ENCODE data around the gene TBCEL.

Gene TBCEL, protein sequence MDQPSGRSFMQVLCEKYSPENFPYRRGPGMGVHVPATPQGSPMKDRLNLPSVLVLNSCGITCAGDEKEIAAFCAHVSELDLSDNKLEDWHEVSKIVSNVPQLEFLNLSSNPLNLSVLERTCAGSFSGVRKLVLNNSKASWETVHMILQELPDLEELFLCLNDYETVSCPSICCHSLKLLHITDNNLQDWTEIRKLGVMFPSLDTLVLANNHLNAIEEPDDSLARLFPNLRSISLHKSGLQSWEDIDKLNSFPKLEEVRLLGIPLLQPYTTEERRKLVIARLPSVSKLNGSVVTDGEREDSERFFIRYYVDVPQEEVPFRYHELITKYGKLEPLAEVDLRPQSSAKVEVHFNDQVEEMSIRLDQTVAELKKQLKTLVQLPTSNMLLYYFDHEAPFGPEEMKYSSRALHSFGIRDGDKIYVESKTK

DNA sequence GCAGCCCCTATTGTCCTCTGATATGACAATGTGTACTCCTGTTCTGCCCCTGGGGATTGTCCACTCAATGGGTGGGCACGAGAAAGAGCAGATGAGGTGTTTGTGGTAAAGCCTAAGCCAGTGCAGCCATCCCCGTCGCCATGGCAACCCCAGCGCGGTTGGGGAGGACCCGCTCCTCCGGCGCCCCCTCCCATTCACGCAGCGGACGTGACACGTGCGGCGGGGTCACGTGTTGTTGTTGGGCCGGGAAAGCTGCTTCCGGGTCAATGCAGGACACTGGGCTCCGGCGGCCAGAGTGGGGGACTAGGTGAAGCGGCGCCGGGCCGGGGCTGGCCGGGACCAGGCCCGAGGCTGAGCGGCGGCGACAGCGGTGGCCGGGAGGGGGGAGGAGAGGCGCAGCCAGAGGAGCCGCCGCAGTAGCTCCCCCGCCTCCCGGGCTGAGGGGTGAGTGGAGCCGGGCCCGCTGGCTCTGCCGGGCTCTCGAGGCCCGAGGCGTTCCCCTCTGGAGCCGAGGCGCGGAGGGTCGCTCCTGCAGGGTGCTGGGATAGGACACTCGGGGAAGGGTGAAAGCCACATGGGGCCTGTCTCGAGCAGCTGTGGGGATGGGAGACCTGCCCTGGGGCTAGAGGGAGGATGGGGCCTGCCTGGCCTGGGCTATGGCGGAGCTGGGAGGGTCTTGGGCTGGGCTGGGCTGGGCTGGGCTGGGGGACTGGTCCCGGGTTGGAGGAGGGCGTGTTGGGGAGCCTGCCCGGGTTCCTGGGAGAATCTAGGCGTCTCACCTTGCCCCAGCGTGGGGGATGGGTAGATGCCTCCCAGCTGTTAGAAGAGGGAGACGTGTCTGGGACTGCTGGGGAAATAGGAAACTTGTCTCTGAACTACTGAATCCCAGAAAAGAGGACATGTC lies at the start of gene TBCEL:
TBCEL (plus strand) TSS at position 255 of the 904 bp plus-strand sequence. CDS start 21,589 bp downstream, outside the sequence.
- Histone ChIP-seq H3K9ac (ENCODE audit: low read depth, low read length) (peak within 1 kb of the TSS; percentile 76), H3K9me3 (ENCODE audit: control insufficient read depth, insufficient read depth, low read length) (no peaks in the 10 kb centered on the region), H3K4me3 (ENCODE audit: low read depth, low read length) (peak within 1 kb of the TSS; percentile 82), H3K27me3 (ENCODE audit: control insufficient read depth, insufficient read depth, low read length) (no peaks in the 10 kb centered on the region), H3K36me3 (ENCODE audit: control insufficient read depth, insufficient read depth, low read length) (peaks cover 2% of the 10 kb centered on the region), H3K4me1 (ENCODE audit: control insufficient read depth, insufficient read depth, low read length) (peaks cover 11% of the 10 kb centered on the region)

DNA sequence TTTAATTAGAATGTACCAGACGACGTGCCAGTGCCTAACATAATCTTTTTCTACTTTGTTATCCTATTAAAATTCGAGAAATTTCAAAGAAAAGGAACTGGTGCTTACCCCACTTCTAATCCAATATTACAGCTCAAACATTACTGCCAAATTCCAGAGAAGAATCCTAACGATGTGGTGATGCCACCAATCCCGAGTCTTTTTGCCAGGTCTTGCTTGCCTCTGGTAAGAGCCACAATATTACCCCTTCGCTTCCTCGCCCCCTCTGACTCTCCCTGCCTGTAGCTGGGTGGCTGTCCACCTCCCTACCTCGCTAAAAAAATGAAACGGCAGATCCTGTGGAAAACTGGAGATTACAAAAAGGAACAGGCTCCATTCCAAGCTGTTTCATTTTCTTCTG lies 49.4 kb upstream of the TBCEL start:
- Histone ChIP-seq H3K9me3 (ENCODE audit: control insufficient read depth, insufficient read depth, low read length) (no peaks in the 10 kb centered on the region), H3K4me3 (ENCODE audit: low read depth, low read length) (no peak overlapping the region), H3K27me3 (ENCODE audit: control insufficient read depth, insufficient read depth, low read length) (no peaks in the 10 kb centered on the region), H3K4me1 (ENCODE audit: control insufficient read depth, insufficient read depth, low read length) (no peaks in the 10 kb centered on the region), H3K9ac (ENCODE audit: low read depth, low read length) (no peak overlapping the region), H3K36me3 (ENCODE audit: control insufficient read depth, insufficient read depth, low read length) (no peaks in the 10 kb centered on the region)

DNA sequence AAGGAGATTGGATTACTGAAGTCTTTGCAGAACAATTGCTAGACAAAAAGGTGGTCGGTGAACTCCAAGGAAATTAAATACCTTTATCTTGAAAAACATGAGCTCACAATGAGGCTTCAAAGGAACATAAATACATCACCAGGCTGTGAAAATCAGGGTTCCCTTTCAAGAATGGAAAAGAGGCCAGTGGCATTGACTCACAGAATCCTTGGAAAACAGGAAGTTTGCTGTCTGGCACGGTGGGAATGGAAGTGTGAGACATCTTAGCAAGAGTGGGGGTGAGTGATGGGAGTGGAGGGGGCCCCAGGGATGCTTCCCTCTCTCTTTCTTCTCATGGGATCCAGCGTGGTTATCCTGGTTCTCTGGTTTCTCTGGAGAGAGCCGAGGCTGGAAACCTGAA lies 48.9 kb upstream of the TBCEL start:
- H3K36me3 ChIP-seq (ENCODE audit: control insufficient read depth, insufficient read depth, low read length) = no peaks in the 10 kb centered on the region
- no peaks in the 10 kb centered on the region for H3K27me3 ChIP-seq (ENCODE audit: control insufficient read depth, insufficient read depth, low read length)
- no peaks in the 10 kb centered on the region for H3K4me1 ChIP-seq (ENCODE audit: control insufficient read depth, insufficient read depth, low read length)
- H3K9me3 ChIP-seq (ENCODE audit: control insufficient read depth, insufficient read depth, low read length) = no peaks in the 10 kb centered on the region
- no peak overlapping the region for H3K4me3 ChIP-seq (ENCODE audit: low read depth, low read length)
- no peak overlapping the region for H3K9ac ChIP-seq (ENCODE audit: low read depth, low read length)

DNA sequence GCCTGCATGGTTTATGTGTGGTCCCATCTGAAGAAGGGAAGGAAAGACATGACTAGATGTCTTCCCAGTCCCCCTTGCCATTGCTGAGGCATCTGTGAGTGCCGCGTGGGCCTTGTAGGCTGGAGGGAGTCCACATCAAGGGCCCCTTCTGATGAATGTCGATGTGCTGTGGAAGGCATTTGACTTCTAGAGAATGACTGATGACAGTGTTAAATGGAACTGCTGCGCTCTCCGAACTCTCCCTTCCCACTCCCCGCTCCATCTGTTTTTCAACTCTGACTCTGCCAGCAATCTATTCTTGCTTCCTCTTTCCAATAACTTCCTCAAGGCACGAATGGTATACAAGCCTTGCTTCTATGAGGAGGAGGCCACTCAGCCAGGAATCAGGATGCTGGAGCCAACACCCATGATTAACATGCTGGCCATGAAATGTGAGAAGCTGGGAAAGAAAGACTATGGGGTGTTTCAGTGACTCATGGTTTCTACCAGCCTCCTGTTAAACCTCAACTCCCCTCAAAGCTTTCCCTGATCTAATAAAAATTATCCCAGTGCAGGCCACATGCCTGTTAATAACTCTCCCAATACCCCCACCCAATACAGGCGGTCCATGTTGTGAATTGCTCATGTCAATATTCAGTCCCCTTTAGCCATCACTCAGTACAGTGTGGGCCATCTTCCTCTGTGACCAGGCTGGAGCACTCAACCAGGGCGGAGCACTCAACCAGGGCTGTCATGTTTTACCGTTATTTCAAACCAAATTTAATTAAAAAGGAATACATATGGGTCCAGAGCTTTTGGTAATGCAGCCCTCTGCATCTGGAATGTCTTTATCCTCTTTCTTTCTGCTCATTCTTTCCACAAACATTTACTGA lies 46.4 kb upstream of the TBCEL start:
- Histone ChIP-seq H3K4me1 (ENCODE audit: control insufficient read depth, insufficient read depth, low read length) (no peaks in the 10 kb centered on the region), H3K27me3 (ENCODE audit: control insufficient read depth, insufficient read depth, low read length) (no peaks in the 10 kb centered on the region), H3K9ac (ENCODE audit: low read depth, low read length) (no peak overlapping the region), H3K4me3 (ENCODE audit: low read depth, low read length) (no peak overlapping the region), H3K9me3 (ENCODE audit: control insufficient read depth, insufficient read depth, low read length) (no peaks in the 10 kb centered on the region), H3K36me3 (ENCODE audit: control insufficient read depth, insufficient read depth, low read length) (no peaks in the 10 kb centered on the region)

DNA sequence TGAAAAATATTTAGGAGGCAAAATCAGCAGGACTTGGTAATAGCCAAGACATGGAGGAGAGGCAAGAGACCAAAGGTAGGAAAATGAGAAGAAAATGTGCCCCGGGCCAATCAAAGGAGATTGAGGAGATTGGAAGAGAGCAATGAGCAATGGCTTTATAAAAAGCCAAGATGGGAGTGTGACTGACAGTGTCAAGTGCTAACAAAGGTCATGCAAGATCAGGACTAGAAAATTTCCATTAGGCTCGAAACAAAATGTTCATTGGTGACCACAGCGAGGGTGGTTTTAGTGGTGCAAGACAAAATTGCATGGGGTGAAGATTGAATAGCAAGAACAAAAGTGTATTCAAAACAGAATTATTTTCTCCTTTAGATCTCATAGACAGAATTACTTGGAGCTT lies 45.2 kb upstream of the TBCEL start:
- no peaks in the 10 kb centered on the region for H3K9me3 ChIP-seq (ENCODE audit: control insufficient read depth, insufficient read depth, low read length)
- H3K4me1 ChIP-seq (ENCODE audit: control insufficient read depth, insufficient read depth, low read length) = no peaks in the 10 kb centered on the region
- no peak overlapping the region for H3K4me3 ChIP-seq (ENCODE audit: low read depth, low read length)
- H3K27me3 ChIP-seq (ENCODE audit: control insufficient read depth, insufficient read depth, low read length) = peaks cover 2% of the 10 kb centered on the region
- no peak overlapping the region for H3K9ac ChIP-seq (ENCODE audit: low read depth, low read length)
- H3K36me3 ChIP-seq (ENCODE audit: control insufficient read depth, insufficient read depth, low read length) = no peaks in the 10 kb centered on the region

DNA sequence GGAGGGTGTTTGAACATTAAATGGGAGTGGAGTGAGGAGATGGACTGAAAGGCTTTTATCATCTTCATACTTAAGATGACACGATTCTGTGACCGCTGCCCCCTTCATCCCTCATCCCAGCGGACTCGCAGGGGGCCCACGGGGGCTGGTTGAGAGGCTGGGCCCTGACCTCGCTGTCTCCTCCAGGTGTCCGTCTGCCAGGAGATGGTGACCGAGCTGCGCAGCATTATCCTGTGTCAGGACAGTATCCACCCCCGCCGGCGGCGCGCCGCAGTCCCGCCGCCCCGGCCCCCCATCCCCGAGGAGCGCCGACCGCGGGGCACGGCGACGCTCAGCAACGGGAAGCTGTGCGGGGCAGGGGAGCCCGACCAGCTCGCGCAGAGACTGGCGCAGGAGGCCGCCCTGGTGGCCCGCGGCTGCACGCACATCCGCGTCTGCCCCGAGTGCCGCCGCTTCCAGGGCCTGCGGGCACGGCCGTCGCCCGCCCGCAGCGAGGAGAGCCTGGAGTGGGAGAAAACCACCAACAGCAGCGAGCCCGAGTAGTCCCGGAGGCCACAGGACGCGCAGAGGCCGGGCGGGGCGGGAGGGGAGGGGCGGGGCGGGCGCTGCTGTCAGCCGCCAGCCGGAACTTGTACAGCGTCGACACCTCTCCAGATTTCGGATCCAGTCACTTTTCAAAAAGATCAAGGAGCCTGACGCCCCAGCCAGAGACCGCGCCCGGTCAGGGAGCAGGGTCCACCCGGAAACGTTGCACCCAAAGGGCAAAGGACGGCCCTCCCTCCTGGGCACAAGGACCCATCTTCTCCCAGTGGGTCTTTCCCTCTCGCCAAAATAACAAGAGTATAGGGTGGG lies 38.0 kb upstream of the TBCEL start:
- Histone ChIP-seq H3K4me3 (ENCODE audit: low read depth, low read length) (peak overlapping the region; percentile 61), H3K36me3 (ENCODE audit: control insufficient read depth, insufficient read depth, low read length) (no peaks in the 10 kb centered on the region), H3K9ac (ENCODE audit: low read depth, low read length) (no peak overlapping the region), H3K4me1 (ENCODE audit: control insufficient read depth, insufficient read depth, low read length) (peaks cover 24% of the 10 kb centered on the region), H3K27me3 (ENCODE audit: control insufficient read depth, insufficient read depth, low read length) (peaks cover 9% of the 10 kb centered on the region), H3K9me3 (ENCODE audit: control insufficient read depth, insufficient read depth, low read length) (no peaks in the 10 kb centered on the region)

DNA sequence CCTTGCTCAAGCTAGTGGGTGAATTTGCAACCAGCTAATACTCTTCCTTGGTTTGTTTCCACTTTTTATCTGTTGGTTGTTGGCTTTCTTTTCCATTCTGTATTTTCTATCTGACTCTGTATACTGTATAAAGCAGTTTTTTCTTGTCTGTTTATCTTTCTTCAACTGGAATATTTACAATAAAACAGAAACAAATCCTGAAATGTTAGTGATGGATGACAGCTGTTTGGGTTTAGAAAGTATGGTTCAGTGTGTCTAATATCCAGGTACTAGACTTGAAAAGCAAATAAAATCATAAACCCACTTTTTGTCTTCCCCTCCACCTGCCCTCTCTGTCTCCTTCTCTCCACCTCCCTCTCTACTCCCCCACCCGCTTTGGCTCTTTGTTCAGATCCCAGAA lies 35.3 kb upstream of the TBCEL start:
- peaks cover 7% of the 10 kb centered on the region for H3K27me3 ChIP-seq (ENCODE audit: control insufficient read depth, insufficient read depth, low read length)
- no peaks in the 10 kb centered on the region for H3K9me3 ChIP-seq (ENCODE audit: control insufficient read depth, insufficient read depth, low read length)
- no peaks in the 10 kb centered on the region for H3K36me3 ChIP-seq (ENCODE audit: control insufficient read depth, insufficient read depth, low read length)

DNA sequence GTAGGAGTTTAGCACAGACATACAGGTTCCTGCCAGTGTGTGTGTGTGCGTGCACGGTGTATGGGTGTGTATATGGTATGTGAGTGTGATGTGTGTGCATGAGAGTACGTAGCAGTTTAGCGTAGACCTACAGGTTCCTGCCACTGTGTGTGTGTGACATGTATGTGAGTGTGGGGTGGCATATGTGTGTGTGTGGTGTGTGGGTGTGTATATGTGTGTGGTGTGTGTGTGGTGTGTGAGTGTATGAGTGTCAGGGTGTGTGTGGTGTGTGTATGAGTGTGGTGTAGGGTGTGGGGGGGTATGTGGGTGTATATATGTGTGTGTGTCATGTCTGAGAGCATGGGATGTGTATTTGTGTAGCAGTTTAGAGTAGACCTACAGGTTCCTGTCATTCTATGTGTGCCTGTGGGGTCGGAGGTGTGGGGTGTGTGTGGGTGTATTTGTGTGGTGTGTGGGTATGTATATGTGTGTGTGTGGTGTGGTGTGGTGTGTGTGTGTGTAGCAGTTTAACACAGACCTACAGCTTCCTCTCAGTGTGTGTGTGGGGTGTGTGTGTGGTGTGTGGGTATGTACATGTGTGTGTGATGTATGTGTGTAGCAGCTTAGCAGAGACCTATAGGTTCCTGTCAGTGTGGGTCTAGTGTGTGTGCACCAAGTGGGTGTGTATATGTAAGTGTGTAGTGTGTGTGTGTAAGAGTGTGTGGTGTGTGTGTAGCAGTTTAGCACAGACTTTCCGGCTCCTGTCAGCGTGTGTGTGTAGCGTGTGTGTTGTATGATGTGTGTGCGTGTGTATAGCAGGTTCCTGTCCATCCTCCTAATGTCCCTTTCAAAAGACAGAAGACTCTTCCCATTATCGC lies 31.8 kb upstream of the TBCEL start:
- Histone ChIP-seq H3K9me3 (ENCODE audit: control insufficient read depth, insufficient read depth, low read length) (no peaks in the 10 kb centered on the region), H3K36me3 (ENCODE audit: control insufficient read depth, insufficient read depth, low read length) (no peaks in the 10 kb centered on the region), H3K4me1 (ENCODE audit: control insufficient read depth, insufficient read depth, low read length) (peaks cover 19% of the 10 kb centered on the region), H3K27me3 (ENCODE audit: control insufficient read depth, insufficient read depth, low read length) (no peaks in the 10 kb centered on the region), H3K4me3 (ENCODE audit: low read depth, low read length) (no peak overlapping the region), H3K9ac (ENCODE audit: low read depth, low read length) (no peak overlapping the region)

More for the DNA sequence above, 35.3 kb upstream of the TBCEL start:
- H3K4me3 ChIP-seq (ENCODE audit: low read depth, low read length) = no peak overlapping the region
- H3K9ac ChIP-seq (ENCODE audit: low read depth, low read length) = no peak overlapping the region
- H3K4me1 ChIP-seq (ENCODE audit: control insufficient read depth, insufficient read depth, low read length) = peaks cover 25% of the 10 kb centered on the region

DNA sequence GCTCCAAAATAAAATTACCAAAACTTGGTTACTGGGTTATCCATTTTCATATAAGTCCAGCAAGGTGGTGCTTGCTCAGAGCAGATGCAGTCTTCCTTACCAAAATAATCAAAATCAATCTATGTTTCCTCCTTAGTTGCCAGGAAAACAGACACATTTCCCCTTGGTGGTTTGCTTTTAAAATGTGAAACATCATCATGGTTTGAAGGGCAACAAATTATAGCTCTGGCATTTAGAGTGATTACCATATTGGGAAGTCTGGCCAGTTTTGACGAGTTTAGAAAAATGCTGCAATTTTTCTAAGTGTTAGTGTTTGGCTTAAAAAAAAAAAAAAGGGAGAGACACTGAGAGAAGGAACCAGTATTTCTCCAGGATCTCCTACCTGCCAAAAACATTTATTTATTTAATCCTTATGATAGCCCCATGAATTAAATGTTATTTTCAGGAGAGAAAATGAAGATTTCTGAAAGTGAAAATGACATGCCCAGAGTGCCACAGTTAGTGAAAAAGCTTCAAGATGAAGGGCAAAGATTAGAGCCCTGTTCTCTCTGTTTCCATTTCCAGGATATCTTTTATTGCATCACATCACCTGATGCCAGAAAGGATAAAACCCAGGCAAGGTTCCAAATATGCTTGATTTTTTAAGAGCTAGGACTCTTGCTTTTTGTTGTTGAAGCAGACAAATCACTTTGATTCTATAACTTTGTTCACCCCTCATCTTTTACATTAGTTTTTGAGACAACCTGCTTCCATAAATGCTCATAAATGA lies 29.6 kb upstream of the TBCEL start:
- H3K27me3 ChIP-seq (ENCODE audit: control insufficient read depth, insufficient read depth, low read length) = no peaks in the 10 kb centered on the region

More for the DNA sequence above, 29.6 kb upstream of the TBCEL start:
- Histone ChIP-seq H3K9ac (ENCODE audit: low read depth, low read length) (no peak overlapping the region), H3K4me3 (ENCODE audit: low read depth, low read length) (no peak overlapping the region), H3K4me1 (ENCODE audit: control insufficient read depth, insufficient read depth, low read length) (peaks cover 5% of the 10 kb centered on the region), H3K36me3 (ENCODE audit: control insufficient read depth, insufficient read depth, low read length) (no peaks in the 10 kb centered on the region), H3K9me3 (ENCODE audit: control insufficient read depth, insufficient read depth, low read length) (no peaks in the 10 kb centered on the region)
